Osteocyte (in vitro differentiated cells): ENCODE results near the gene BAHD1. TPM values are rescaled to one million over a fixed set of nuclear protein-coding genes. Genes with fewer than 3 reads are reported as not detected.
A peak's percentile ranks its signal among the peaks of the same experiment; 100 is the strongest.

ENCODE experiments used
- DNase-seq: peaks from one replicate; pipeline ENCODE4 v3.0.0; 2021; ENCODE audit warnings: mixed read lengths; ENCODE audit not compliant: unreplicated experiment; ENCODE audit errors: extremely low spot score
- H3K27ac Mint-ChIP-seq: one replicate; pipeline ENCODE4 v1.8.0; 2021; ENCODE audit warnings: mild to moderate bottlenecking, mixed read lengths; ENCODE audit not compliant: unreplicated experiment
- H3K27me3 Mint-ChIP-seq: one replicate; pipeline ENCODE4 v1.8.0; 2021; ENCODE audit warnings: mixed read lengths; ENCODE audit not compliant: unreplicated experiment
- H3K36me3 Mint-ChIP-seq: one replicate; pipeline ENCODE4 v1.8.0; 2021; ENCODE audit warnings: mixed read lengths; ENCODE audit not compliant: unreplicated experiment
- H3K4me1 Mint-ChIP-seq: one replicate; pipeline ENCODE4 v1.8.0; 2021; ENCODE audit warnings: mixed read lengths; ENCODE audit not compliant: unreplicated experiment
- H3K4me3 Mint-ChIP-seq: one replicate; pipeline ENCODE4 v1.8.0; 2021; ENCODE audit warnings: mild to moderate bottlenecking, moderate library complexity, mixed read lengths; ENCODE audit not compliant: unreplicated experiment
- H3K9me3 Mint-ChIP-seq: one replicate; pipeline ENCODE4 v1.8.0; 2021; ENCODE audit warnings: mixed read lengths; ENCODE audit not compliant: unreplicated experiment
- total RNA-seq: library from RNA; stranded (reverse); gene quantifications from 2 replicates; pipeline ENCODE4 v1.2.1, GENCODE V29; 2021
- TF ChIP-seq, protein P1 (sequence below): fragments of 200-600 bp; sonication (generic); IDR thresholded peaks from 2 replicates; pipeline ENCODE4 v1.5.0; 2021; ENCODE audit warnings: antibody characterized with exemption, mild to moderate bottlenecking, moderate library complexity

The BAHD1 gene
- total RNA-seq, 1 donor from 2014 or later = 26.4 TPM

DNA sequence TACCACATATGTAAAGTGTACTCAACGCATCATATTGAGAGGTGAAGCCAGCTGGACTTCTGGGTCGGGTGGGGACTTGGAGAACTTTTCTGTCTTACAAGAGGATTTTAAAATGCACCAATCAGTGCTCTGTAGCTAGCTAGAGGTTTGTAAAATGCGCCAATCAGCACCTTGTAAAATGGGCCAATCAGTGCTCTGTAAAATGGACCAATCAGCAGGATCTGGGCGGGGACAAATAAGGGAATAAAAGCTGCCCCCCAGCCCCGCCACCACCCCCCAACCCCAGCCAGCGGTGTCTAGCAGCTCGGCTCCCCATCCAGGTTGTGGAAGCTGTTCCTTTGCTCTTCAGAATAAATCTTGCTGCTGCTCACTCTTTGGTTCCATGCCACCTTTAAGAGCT, 41.4 kb upstream of the BAHD1 start:
- peaks cover 4% of the 10 kb centered on the region for H3K36me3 Mint-ChIP-seq
- H3K4me1 Mint-ChIP-seq = no peaks in the 10 kb centered on the region
- no peaks in the 10 kb centered on the region for H3K9me3 Mint-ChIP-seq
- no peak for DNase-seq
- TF ChIP-seq, protein P1, sequence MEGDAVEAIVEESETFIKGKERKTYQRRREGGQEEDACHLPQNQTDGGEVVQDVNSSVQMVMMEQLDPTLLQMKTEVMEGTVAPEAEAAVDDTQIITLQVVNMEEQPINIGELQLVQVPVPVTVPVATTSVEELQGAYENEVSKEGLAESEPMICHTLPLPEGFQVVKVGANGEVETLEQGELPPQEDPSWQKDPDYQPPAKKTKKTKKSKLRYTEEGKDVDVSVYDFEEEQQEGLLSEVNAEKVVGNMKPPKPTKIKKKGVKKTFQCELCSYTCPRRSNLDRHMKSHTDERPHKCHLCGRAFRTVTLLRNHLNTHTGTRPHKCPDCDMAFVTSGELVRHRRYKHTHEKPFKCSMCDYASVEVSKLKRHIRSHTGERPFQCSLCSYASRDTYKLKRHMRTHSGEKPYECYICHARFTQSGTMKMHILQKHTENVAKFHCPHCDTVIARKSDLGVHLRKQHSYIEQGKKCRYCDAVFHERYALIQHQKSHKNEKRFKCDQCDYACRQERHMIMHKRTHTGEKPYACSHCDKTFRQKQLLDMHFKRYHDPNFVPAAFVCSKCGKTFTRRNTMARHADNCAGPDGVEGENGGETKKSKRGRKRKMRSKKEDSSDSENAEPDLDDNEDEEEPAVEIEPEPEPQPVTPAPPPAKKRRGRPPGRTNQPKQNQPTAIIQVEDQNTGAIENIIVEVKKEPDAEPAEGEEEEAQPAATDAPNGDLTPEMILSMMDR = no peak
- H3K27ac Mint-ChIP-seq = no peak overlapping the region
- H3K4me3 Mint-ChIP-seq = no peak overlapping the region
- H3K27me3 Mint-ChIP-seq = no peaks in the 10 kb centered on the region

DNA sequence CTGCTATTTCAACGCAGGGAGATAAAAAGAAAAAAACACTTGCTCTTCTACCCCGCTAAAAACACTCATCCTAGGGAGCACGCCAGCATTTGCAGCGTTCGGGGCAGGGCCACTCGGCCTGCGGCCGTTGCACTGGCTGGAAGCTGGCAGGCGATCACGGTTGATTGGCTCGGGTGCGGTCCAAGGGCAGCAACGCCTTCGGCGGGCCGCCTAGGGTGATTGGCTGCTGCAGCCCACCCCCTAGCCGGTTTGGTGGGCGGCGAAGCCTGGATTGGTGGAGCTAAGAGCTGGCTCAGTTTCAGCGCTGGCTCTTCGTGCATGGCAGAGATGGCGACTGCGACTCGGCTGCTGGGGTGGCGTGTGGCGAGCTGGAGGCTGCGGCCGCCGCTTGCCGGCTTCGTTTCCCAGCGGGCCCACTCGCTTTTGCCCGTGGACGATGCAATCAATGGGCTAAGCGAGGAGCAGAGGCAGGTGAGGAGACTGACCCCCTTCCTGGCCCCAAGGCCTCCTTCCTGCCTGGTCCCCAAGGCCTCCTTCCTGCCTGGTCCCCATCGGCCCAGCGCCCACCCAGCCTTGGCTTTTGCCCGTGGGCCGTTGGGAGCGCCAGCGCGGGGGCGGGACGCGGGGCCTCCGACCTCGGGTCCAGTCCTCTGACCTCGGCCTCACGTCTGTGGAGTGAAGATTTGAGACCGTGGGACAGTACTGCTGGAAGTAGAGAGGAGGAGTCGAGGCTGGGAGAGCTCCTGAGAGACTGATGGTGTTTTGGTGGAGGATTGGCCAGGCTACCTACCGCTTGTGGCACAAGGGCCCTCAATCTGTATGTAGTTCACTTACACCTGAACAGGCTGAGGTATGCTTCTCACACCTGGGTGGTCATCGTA, 35.0 kb upstream of the BAHD1 start, which contains the start of gene IVD:
IVD (plus strand) TSS at position 295 of the 881 bp plus-strand sequence; CDS start at position 328, 33 bp downstream.
- Mint-ChIP-seq H3K4me1 (peaks cover 25% of the 10 kb centered on the region), H3K27me3 (no peaks in the 10 kb centered on the region), H3K9me3 (no peaks in the 10 kb centered on the region), H3K36me3 (peaks cover 10% of the 10 kb centered on the region), H3K4me3 (peak within 1 kb of the TSS; percentile 87), H3K27ac (peak within 1 kb of the TSS; percentile 83)
- DNase-seq = peak; percentile 99
- TF ChIP-seq, protein P1 = no peak

DNA sequence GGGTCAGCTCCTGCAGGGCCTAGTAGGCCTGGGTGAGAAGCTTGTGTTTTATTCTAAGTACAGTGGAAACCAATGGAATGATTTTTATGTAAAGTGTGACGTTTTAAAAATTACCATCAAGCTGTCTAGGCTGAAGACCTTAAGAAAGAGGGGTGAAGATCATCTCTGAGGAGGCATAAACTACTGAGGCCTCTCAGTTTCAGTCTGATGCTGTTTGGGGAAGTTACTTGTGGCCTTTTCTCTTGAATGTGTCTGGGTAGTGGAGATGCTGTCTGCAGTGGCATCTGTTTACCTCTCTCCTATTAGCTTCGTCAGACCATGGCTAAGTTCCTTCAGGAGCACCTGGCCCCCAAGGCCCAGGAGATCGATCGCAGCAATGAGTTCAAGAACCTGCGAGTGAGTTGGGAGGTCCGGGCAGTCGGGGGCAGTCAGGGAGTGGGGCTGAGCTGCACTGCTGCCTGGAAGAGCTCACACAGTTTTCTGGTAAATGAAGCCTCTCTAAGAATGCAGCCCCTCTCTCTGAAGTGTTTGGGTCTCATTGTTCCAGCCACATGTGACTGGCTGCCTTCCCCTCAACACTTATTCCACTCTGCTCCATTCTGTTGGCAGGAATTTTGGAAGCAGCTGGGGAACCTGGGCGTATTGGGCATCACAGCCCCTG, 33.3 kb upstream of the BAHD1 start:
- TF ChIP-seq, protein P1 = no peak
- no peak overlapping the region for H3K27ac Mint-ChIP-seq

DNA sequence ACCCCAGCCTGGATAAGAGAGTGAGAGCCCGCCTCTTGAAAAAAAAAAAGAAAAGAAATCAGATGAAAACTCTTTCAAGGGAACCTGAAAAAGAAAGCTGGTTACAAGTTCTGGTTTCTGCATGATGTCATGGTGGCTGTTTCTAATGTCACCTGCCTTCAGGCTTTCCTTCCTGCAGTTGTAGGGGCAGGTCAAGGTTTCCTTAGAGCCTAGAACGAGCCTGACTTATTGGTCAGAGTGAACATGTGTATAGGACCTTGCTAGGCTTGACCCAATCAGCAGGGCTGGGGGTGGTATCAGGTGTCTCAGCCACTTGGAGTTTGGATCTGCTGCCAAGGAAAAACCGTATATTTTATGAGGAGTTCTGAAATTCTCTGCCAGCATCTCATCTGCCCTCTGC, 31.4 kb upstream of the BAHD1 start:
- Mint-ChIP-seq H3K4me3 (no peak overlapping the region), H3K27me3 (no peaks in the 10 kb centered on the region), H3K4me1 (peaks cover 25% of the 10 kb centered on the region), H3K27ac (no peak overlapping the region), H3K36me3 (peaks cover 34% of the 10 kb centered on the region), H3K9me3 (no peaks in the 10 kb centered on the region)
- no peak for DNase-seq
- TF ChIP-seq, protein P1 = no peak

More for the DNA sequence above, 33.3 kb upstream of the BAHD1 start:
- Mint-ChIP-seq H3K4me3 (peak overlapping the region; percentile 40), H3K4me1 (peaks cover 25% of the 10 kb centered on the region), H3K9me3 (no peaks in the 10 kb centered on the region), H3K36me3 (peaks cover 25% of the 10 kb centered on the region), H3K27me3 (no peaks in the 10 kb centered on the region)
- DNase-seq = no peak

DNA sequence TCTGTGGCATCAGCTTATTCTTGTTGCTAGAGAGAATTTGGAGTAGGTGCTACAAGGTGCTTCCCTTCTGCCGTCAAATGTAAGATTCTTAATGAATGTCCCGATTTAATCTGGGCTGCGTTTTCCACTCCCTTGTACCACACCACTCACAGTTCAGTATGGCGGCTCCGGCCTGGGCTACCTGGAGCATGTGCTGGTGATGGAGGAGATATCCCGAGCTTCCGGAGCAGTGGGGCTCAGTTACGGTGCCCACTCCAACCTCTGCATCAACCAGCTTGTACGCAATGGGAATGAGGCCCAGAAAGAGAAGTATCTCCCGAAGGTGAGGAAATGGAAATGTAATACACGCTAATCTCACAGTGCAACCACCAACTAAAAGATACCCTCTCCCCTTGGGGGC, 30.3 kb upstream of the BAHD1 start:
- DNase-seq = no peak
- no peaks in the 10 kb centered on the region for H3K27me3 Mint-ChIP-seq
- H3K4me1 Mint-ChIP-seq = peaks cover 15% of the 10 kb centered on the region
- H3K27ac Mint-ChIP-seq = no peak overlapping the region
- H3K36me3 Mint-ChIP-seq = peaks cover 42% of the 10 kb centered on the region
- H3K9me3 Mint-ChIP-seq = no peaks in the 10 kb centered on the region
- H3K4me3 Mint-ChIP-seq = no peak overlapping the region
- TF ChIP-seq, protein P1 = no peak
